Endothelial cell of umbilical vein (primary cell): ENCODE results near the gene RNF227. TPM values are rescaled to one million over a fixed set of nuclear protein-coding genes. Genes with fewer than 3 reads are reported as not detected.

Experiments used
- BruUV-seq: library from RNA; stranded (reverse); fragments of 400-500 nt; replicated peaks from 2 replicates; lab custom pipeline; 2021; lab: Mats Ljungman, UMichigan
- CTCF ChIA-PET: fragments of 300-600, 350-600 bp; sonication (Branson Sonifier 250); formaldehyde crosslinking; loops from one replicate; lab custom pipeline; 2021; ENCODE audit warnings: antibody characterized with exemption, inconsistent platforms; lab: Charles Lee
- POLR2A ChIA-PET: fragments of 300-600, 350-600 bp; sonication (Branson Sonifier 250); formaldehyde crosslinking; loops from one replicate; lab custom pipeline; 2021; ENCODE audit warnings: antibody characterized with exemption, inconsistent platforms; lab: Charles Lee
- DNase-seq: peaks from one replicate; pipeline ENCODE4 v3.0.0-alpha.2; 2011; ENCODE audit warnings: low read depth, low spot score
- FAIRE-seq: peaks from 2 replicates; lab custom pipeline; 2011; peaks lifted over from hg19 to GRCh38; lab: Jason Lieb, UNC
- H2AFZ ChIP-seq: 2 replicates; pipeline ENCODE4 v1.6.0; 2012; ENCODE audit warnings: low read depth, low read length, control low read depth, inconsistent platforms
- H3K27ac ChIP-seq: 2 replicates; pipeline ENCODE4 v1.5.1; 2011; ENCODE audit warnings: low read depth, mild to moderate bottlenecking, control low read depth, low read length, moderate library complexity; ENCODE audit not compliant: insufficient read depth
- H3K27me3 ChIP-seq, 2 experiments: 2 replicates each; pipeline versions ENCODE4 v1.6.0 to v1.6.1; 2011; ENCODE audit warnings: low read length in 2 of 2, mixed read lengths in 1 of 2; ENCODE audit not compliant: control insufficient read depth in 2 of 2, insufficient read depth in 2 of 2
- H3K36me3 ChIP-seq, 2 experiments: 2 replicates in 1 of 2; 3 replicates in 1 of 2; pipeline ENCODE4 v1.5.1; 2011; ENCODE audit warnings: low read length in 2 of 2, mild to moderate bottlenecking in 1 of 2, moderate library complexity in 1 of 2; ENCODE audit not compliant: control insufficient read depth in 2 of 2, insufficient read depth in 2 of 2; ENCODE audit errors: extremely low read depth in 1 of 2
- H3K4me1 ChIP-seq: 3 replicates; pipeline ENCODE4 v1.5.1; 2011; ENCODE audit warnings: mild to moderate bottlenecking, low read length; ENCODE audit not compliant: control insufficient read depth, insufficient read depth; ENCODE audit errors: extremely low read depth
- H3K4me2 ChIP-seq: 2 replicates; pipeline ENCODE4 v1.6.1; 2011; ENCODE audit warnings: low read length, control low read depth, mixed read lengths; ENCODE audit not compliant: insufficient read depth
- H3K4me3 ChIP-seq, 3 experiments: fragments of 200-600 bp in 1 of 3; sonication (generic), shearing (Covaris generic) in 1 of 3; replicated peaks in 1 of 3; 2 replicates each; pipeline ENCODE4 v1.5.1; 2011 to 2016; ENCODE audit warnings: control low read depth in 3 of 3, low read length in 3 of 3, mild to moderate bottlenecking in 2 of 3, inconsistent platforms in 1 of 3, low read depth in 1 of 3, moderate library complexity in 1 of 3; ENCODE audit not compliant: insufficient read depth in 1 of 3
- H3K79me2 ChIP-seq: 2 replicates; pipeline ENCODE4 v1.6.0; 2012; ENCODE audit warnings: low read length, inconsistent platforms; ENCODE audit not compliant: control insufficient read depth, insufficient read depth
- H3K9ac ChIP-seq: replicated peaks from 2 replicates; pipeline ENCODE3; 2011; ENCODE audit warnings: low read length, control low read depth; ENCODE audit not compliant: insufficient read depth; ENCODE audit errors: extremely low read depth
- H3K9me1 ChIP-seq: replicated peaks from 3 replicates; pipeline ENCODE4 v1.6.0; 2011; ENCODE audit warnings: mild to moderate bottlenecking, low read length; ENCODE audit not compliant: control insufficient read depth, insufficient read depth; ENCODE audit errors: extremely low read depth
- H3K9me3 ChIP-seq: replicated peaks from 2 replicates; pipeline ENCODE4 v1.5.1; 2012; ENCODE audit warnings: low read length, inconsistent platforms; ENCODE audit not compliant: control insufficient read depth, insufficient read depth
- H4K20me1 ChIP-seq: replicated peaks from 2 replicates; pipeline ENCODE3; 2011; ENCODE audit warnings: mild to moderate bottlenecking, low read length; ENCODE audit not compliant: control insufficient read depth, insufficient read depth; ENCODE audit errors: extremely low read depth
- CTCF ChIP-seq, 2 donors: IDR thresholded peaks; 1 replicate in 1 of 2; 2 replicates in 1 of 2; pipeline ENCODE4 v1.5.1; 2011; ENCODE audit warnings: low read length in 2 of 2, mild to moderate bottlenecking in 2 of 2, moderate library complexity in 2 of 2, control low read depth in 1 of 2, inconsistent platforms in 1 of 2, low read depth in 1 of 2; ENCODE audit not compliant: insufficient read depth in 1 of 2; ENCODE audit errors: extremely low read depth in 1 of 2
- FOS ChIP-seq: IDR thresholded peaks from 2 replicates; pipeline ENCODE4 v1.6.1; 2011; ENCODE audit warnings: mild to moderate bottlenecking, low read length, moderate library complexity, borderline replicate concordance; ENCODE audit not compliant: insufficient read depth
- GATA2 ChIP-seq: IDR thresholded peaks from 2 replicates; pipeline ENCODE4 v1.7.0; 2011; ENCODE audit warnings: low read depth, mild to moderate bottlenecking, moderate library complexity, mixed read lengths, low read length; ENCODE audit not compliant: insufficient read length, insufficient read depth
- JUN ChIP-seq: IDR thresholded peaks from 2 replicates; pipeline ENCODE4 v1.6.1; 2011; ENCODE audit warnings: borderline replicate concordance, low read depth; ENCODE audit not compliant: insufficient read length, insufficient read depth
- dilution Hi-C: fragments of 300-500 bp; cut with MboI; formaldehyde crosslinking; loops from one replicate; pipeline ENCODE4 v1.15.0; 2019; ENCODE audit warnings: low sequenced_read_pairs; ENCODE audit not compliant: extremely low pct_ligation_motif_present
- intact Hi-C: fragments of 100-400 bp; cut with micrococcal nuclease; formaldehyde crosslinking; loops from one replicate; pipeline ENCODE4 v1.10.0; 2022
- polyA plus RNA-seq, 4 experiments: library from polyadenylated mRNA; depleted of rRNA in 3 of 4; stranded (reverse) in 3 of 4; unstranded in 1 of 4; fragments of >200 nt; gene quantifications; 2 replicates each; pipeline versions ENCODE4 v1.2.1 to v1.2.3, GENCODE V29; 2011 to 2012; ENCODE audit warnings: missing spikeins in 1 of 4
- total RNA-seq: library from RNA; stranded (reverse); gene quantifications from 2 replicates; pipeline ENCODE4 v1.2.3, GENCODE V29; 2021

RNF227 gene
- total and polyA plus RNA-seq, 2 donors (not counting 3 experiments of a cell fraction or from before 2014, with no cell fraction given) = 0.58 to 0.76 TPM

GRCh38 chr17:7884581-7885366, 31.3 kb downstream of the RNF227 start:
- peaks cover 29% of the 10 kb centered on the region for H3K79me2 ChIP-seq
- FAIRE-seq = no peak
- H3K27me3 ChIP-seq = no peaks in the 10 kb centered on the region
- H3K4me1 ChIP-seq = peaks cover 44% of the 10 kb centered on the region
- H3K9me1 ChIP-seq = no peaks in the 10 kb centered on the region
- no peak overlapping the region for H2AFZ ChIP-seq
- no peaks in the 10 kb centered on the region for H3K9me3 ChIP-seq
- H3K9ac ChIP-seq = peak overlapping the region; percentile 86
- POLR2A ChIA-PET = no interaction called here
- H3K27ac ChIP-seq = no peak overlapping the region
- CTCF ChIA-PET = interaction anchor here (1.0 kb wide), 1 partner anchor 13 kb away, joined by 3 read pairs; no protein-coding TSS in a partner anchor
- intact Hi-C loops = loop anchor here (5.0 kb wide), 1 partner anchor 197 kb away; the partner anchor contains the start of genes TP53 and WRAP53
- H3K36me3 ChIP-seq = peaks cover 8 to 11% of the 10 kb centered on the region in 2 experiments
- peak overlapping the region in 2 of 3 experiments; percentile 67 to 76 for H3K4me3 ChIP-seq
- H4K20me1 ChIP-seq = no peaks in the 10 kb centered on the region
- BruUV-seq = no TSS peak
- dilution Hi-C loops = no loop called here
- no peak overlapping the region for H3K4me2 ChIP-seq
- TF ChIP-seq FOS (no peak), GATA2 (no peak), JUN (no peak), CTCF (IDR thresholded peaks at IDR 0.05; ENCODE audit: extremely low read depth in 1 of 2, insufficient read depth in 1 of 2, low read depth in 1 of 2, low read length in 2 of 2) (no peak)
- no peak for DNase-seq
